ENCODE measurements around the gene SEPTIN8.

SEPTIN8 gene

GRCh38 chr5:132802044-132802684 lies 25.1 kb upstream of the SEPTIN8 start:
- FAIRE-seq (no peak), DNase-seq (ENCODE audit: insufficient read length, low spot score) (no peak)
- no peak for TF ChIP-seq POLR2A (IDR thresholded peaks at IDR 0.05; ENCODE audit: low read depth, low read length)

GRCh38 chr5:132800545-132800944 lies 23.5 kb upstream of the SEPTIN8 start:
- FAIRE-seq: no peak
- TF ChIP-seq POLR2A (IDR thresholded peaks at IDR 0.05; ENCODE audit: low read depth, low read length): no peak
- no peak for DNase-seq (ENCODE audit: insufficient read length, low spot score)

- no peak for DNase-seq (ENCODE audit: insufficient read length, low spot score)
- TF ChIP-seq POLR2A (IDR thresholded peaks at IDR 0.05; ENCODE audit: low read depth, low read length): no peak
- no peak for FAIRE-seq
Measured at GRCh38 chr5:132799392-132799791, 22.4 kb upstream of the SEPTIN8 start.

GRCh38 chr5:132797651-132798050 lies 20.6 kb upstream of the SEPTIN8 start:
- TF ChIP-seq POLR2A (IDR thresholded peaks at IDR 0.05; ENCODE audit: low read depth, low read length): no peak
- no peak for DNase-seq (ENCODE audit: insufficient read length, low spot score)
- FAIRE-seq: no peak

GRCh38 chr5:132791026-132791425 lies 14.0 kb upstream of the SEPTIN8 start:
- no peak for FAIRE-seq
- DNase-seq (ENCODE audit: insufficient read length, low spot score): no peak
- TF ChIP-seq POLR2A (IDR thresholded peaks at IDR 0.05; ENCODE audit: low read depth, low read length): no peak

- no peak for TF ChIP-seq POLR2A (IDR thresholded peaks at IDR 0.05; ENCODE audit: low read depth, low read length)
- FAIRE-seq (no peak), DNase-seq (ENCODE audit: insufficient read length, low spot score) (no peak)
Measured at GRCh38 chr5:132790201-132790865, 13.3 kb upstream of the SEPTIN8 start.

- no peak for TF ChIP-seq POLR2A (IDR thresholded peaks at IDR 0.05; ENCODE audit: low read depth, low read length)
- FAIRE-seq: no peak
- DNase-seq (ENCODE audit: insufficient read length, low spot score): no peak
Measured at GRCh38 chr5:132788990-132789886, 12.2 kb upstream of the SEPTIN8 start.

- TF ChIP-seq POLR2A (IDR thresholded peaks at IDR 0.05; ENCODE audit: low read depth, low read length): no peak
- DNase-seq (ENCODE audit: insufficient read length, low spot score) (no peak), FAIRE-seq (no peak)
Measured at GRCh38 chr5:132788508-132788907, 11.5 kb upstream of the SEPTIN8 start.

GRCh38 chr5:132787076-132787475 lies 10.0 kb upstream of the SEPTIN8 start:
- TF ChIP-seq POLR2A (IDR thresholded peaks at IDR 0.05; ENCODE audit: low read depth, low read length): no peak
- DNase-seq (ENCODE audit: insufficient read length, low spot score) (no peak), FAIRE-seq (no peak)

GRCh38 chr5:132785864-132786263 lies 8.8 kb upstream of the SEPTIN8 start:
- DNase-seq (ENCODE audit: insufficient read length, low spot score): no peak
- FAIRE-seq: no peak
- TF ChIP-seq POLR2A (IDR thresholded peaks at IDR 0.05; ENCODE audit: low read depth, low read length): no peak

- no peak for TF ChIP-seq POLR2A (IDR thresholded peaks at IDR 0.05; ENCODE audit: low read depth, low read length)
- FAIRE-seq (no peak), DNase-seq (ENCODE audit: insufficient read length, low spot score) (no peak)
Measured at GRCh38 chr5:132785365-132785764, 8.3 kb upstream of the SEPTIN8 start.

- peak; percentile 60 for DNase-seq (ENCODE audit: insufficient read length, low spot score)
- no peak for FAIRE-seq
- no peak for TF ChIP-seq POLR2A (IDR thresholded peaks at IDR 0.05; ENCODE audit: low read depth, low read length)
Measured at GRCh38 chr5:132782101-132782500, 5.1 kb upstream of the SEPTIN8 start.

- TF ChIP-seq POLR2A (IDR thresholded peaks at IDR 0.05; ENCODE audit: low read depth, low read length): no peak
- FAIRE-seq (no peak), DNase-seq (ENCODE audit: insufficient read length, low spot score) (no peak)
Measured at GRCh38 chr5:132781029-132781428, 4.0 kb upstream of the SEPTIN8 start.

GRCh38 chr5:132780577-132780976 lies 3.5 kb upstream of the SEPTIN8 start:
- no peak for TF ChIP-seq POLR2A (IDR thresholded peaks at IDR 0.05; ENCODE audit: low read depth, low read length)
- FAIRE-seq (no peak), DNase-seq (ENCODE audit: insufficient read length, low spot score) (no peak)
